NCI-H1092 (cell line): ENCODE data around the gene MAP4K3.

ENCODE experiments used
- DNase-seq: peaks from one replicate; lab custom pipeline; 2025; lab: John Stamatoyannopoulos, UW

Gene MAP4K3

GRCh38 chr2:39436592-39437521 is at the start of gene MAP4K3:
TSS of gene MAP4K3 (minus strand) at chr2:39437285. CDS start at chr2:39436987, 298 bp downstream.
- peak; percentile 87 for DNase-seq

GRCh38 chr2:39486071-39486470 is 49.0 kb upstream of the MAP4K3 start:
- no peak for DNase-seq

DNA sequence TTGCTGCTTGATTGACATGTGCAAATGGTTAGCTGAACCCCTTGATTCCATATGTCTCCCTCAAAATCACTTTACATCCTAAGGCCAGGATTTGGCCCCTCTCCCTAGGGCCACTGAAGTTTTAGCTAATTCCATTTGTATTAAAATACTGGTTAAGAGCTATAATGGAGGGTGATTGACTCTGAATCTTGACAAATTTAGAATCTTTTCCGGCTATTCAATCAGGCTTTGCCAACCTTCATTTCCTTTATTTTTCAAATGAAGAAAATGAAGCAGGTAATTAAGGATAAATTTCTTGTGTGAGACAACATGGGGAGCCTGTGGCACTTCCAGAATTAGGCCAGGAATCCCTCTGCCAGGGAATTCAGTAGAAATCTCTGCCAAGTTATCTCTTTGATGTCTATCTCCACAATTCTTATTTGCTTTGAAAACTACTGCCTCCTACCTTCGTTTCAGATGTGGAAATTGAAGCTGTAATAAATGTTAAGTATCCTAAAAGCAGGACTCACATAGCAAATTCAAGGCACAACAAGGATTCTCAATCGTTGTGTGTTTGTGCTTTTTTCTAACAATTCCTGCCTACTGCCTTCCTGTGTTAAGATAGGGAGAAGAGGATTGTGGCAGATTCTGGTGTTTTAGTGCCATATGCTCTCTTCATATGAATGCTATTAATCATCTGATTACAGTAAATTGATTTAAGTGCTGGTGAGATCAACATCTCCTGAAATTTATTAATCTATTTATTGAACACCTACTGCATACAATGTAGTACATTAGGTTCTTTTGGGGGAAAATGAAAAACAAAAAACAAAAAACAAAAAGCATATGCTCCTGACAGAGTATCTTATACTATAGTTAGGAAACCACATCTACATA is 47.8 kb upstream of the MAP4K3 start:
- DNase-seq = no peak

- DNase-seq = no peak
Observed at GRCh38 chr2:39484206-39484605, 47.1 kb upstream of the MAP4K3 start.

DNA sequence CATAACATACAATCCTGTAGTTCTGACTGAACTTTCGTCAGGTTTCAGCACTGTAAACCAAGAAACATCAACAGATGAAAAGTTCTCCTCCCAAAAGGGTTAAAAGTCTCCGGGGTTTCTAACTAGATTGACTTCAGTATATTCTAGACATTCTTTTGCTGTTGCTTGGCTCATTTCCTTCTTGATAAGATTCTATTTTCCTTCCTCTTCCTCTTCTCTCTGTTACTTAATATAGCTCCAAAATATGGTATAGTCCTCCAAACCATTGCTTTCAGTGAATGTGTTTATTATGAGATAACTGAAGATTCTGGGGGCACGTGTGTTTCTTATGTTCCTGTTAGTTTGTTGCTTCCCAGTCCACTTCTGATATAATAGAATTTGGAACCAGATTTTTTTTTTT is 46.4 kb upstream of the MAP4K3 start:
- no peak for DNase-seq

DNA sequence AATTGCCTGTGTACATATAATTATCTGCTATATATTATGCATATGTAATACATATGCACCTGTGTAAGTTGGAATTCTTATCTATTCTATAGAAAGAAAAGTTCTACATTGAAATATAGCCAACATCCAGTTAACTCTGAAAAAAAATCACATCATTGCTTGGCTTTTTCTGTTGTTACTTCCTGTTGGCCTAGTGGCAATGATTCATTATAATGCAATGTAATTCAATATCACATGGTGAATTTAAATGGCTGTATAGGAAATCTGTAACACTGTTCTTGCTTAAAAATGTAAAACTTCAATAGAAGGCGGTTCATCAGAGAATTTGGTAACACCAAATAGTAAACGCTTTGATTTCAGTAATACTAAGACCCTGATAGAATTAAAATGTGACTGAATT is 44.5 kb upstream of the MAP4K3 start:
- DNase-seq = no peak

DNA sequence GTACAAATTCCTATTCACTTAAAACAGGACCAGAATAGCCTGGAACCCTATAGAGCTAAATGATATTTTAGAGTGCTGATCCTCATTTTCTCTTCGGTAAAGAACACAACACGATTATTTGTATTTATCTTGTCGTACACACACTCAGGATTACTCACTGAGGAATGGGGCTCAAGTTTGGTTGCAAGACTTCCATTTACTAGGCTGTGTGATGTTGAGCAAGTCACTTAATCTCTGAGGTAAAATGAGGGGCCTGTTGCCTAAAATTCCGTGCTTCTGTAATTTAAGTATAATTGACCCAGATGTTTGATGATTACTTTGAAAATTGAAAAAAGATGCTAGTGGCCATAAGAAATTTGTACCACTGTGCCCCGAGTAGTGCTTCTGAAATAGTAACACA is 42.6 kb upstream of the MAP4K3 start:
- DNase-seq = no peak

DNA sequence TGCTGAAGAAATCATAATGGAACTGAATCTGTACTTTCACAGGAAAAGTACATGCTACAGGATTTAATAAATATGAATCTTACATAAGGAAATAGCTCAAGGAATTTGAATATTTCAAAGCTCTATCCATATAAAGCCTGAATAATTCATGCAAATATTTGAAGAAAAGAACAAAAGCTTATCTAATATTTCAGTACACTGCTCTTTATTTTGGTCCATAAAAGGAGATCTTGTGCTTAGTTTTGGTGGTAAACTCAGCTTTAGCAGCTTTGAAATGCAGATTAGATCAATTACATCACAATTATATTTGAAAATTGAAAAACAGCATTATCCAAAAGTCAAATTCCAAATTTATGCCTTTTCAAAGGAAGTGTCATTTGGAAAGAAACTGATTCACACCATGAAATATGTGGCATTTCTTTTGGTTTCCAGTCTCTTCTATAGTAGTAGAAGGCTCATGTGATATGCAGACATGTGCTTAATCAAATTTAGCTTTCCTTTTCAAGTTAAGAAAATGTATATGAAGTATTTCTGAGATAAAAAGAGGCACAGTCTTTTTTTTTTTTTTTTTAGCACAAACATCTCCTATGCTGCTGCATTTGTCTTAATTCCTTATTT is 42.1 kb upstream of the MAP4K3 start:
- DNase-seq = no peak

- no peak for DNase-seq
Observed at GRCh38 chr2:39476524-39476923, 39.4 kb upstream of the MAP4K3 start.

DNA sequence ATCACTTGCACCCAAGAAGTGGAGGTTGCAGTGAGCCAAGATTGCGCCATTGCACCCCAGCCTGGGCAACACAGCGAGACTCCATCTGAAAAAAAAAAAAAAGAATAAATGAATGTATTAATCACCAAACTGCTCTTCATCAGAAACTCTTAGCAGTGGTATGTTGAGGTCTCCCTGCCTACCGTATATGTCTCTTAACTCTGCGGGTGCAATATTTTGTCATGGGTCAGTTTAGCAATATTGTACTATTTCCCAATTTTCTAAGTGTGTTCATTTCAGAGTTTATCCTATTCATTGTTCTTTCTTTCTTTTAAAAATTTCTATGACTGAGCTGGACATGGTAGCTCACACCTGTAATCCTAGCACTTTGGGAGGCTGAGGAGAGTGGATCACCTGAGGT is 37.9 kb upstream of the MAP4K3 start:
- DNase-seq = no peak

DNA sequence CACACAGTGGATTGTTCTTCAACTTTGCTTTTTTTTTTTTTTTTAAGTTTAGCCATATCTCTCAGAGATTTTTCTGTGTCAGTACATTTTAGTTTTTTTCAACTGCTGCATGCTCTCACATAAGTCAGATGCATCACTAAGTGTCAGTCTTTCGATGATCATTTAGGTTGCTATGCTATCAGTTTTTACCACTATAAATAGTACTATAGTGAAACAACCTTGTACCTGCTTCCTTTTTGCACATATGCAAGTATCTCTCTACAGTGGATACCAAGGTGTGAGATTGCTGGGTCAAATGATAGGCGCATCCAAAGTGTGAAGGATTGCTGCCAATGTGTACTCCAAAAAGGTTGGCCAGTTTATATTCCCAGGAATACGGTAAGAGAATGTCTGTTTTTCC is 33.5 kb upstream of the MAP4K3 start:
- DNase-seq = no peak

DNA sequence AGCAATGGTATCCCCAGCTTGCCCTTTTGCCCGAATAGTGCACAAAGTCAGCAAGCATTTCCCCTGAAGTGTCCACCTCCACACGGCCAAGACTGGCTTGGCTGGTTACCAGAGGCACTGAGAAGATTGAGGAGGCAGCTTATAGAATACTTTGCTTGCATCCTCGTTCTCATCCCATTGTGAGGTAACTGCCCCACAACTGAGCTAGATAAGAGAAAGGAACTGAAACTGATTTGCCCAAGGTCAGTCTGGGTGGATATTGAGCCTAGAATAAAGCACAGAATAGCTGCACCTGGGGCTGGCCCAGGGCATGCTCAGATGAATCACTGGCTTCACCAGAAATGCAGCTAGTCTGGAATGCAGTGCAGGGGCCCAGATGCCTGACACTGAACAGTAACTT is 32.7 kb upstream of the MAP4K3 start:
- no peak for DNase-seq

- DNase-seq = no peak
Observed at GRCh38 chr2:39468579-39469451, 31.7 kb upstream of the MAP4K3 start.

DNA sequence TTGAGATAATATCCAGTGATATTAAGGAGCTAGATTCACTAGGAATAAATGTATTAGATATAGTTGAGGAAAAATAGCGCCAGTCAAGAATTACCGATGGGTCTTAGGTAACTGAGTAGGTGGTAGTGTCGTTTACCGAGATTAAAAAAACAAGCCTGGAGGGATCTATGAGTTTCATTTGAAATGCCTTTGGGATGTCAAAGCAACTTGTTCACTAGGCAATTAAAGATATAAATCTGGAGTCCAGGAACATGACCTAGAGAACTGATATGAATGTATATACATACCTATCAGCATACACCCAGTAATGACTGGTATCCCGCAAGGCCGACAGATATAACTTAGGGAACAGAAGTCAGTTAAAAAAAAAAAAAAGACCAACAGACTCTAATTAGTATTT is 29.2 kb upstream of the MAP4K3 start:
- DNase-seq = no peak

DNA sequence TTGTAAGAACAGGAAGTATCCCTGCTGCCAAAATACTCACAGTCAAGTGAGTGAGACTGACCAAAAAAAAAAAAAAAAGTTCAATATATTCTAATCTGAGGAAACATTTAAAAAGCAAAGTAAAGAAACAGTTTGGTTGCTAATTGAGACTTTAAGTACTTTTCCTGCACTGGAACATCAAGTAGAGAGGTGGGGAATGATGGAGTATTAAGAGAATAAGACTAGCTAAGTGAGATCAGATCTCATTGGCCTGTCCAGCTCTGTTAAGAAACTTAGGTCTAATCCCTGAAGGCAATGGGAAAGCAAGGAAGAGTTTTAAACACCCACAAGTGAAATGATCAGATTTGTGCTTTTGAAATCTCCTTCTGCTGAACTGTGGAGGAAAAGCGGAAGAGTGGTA is 27.8 kb upstream of the MAP4K3 start:
- DNase-seq = no peak

DNA sequence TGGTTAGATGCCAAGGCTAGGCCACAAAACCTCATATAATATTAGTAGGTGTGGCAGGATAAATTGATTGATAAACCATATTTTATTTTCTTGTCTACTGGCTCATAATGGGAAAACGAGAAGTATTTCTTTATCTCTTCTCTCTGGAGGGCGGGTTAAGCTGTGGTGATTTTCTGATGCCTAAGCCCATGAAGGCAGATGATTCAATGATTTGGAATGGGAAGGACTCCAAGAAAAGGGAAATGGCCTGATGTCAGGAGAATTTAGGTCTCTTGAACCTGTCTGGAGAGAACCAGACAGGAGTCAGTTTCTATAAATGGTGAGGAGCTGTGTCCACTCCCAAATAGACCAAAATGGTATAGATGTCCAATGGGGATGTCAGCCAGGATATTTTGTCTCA is 18.7 kb upstream of the MAP4K3 start:
- DNase-seq = no peak

DNA sequence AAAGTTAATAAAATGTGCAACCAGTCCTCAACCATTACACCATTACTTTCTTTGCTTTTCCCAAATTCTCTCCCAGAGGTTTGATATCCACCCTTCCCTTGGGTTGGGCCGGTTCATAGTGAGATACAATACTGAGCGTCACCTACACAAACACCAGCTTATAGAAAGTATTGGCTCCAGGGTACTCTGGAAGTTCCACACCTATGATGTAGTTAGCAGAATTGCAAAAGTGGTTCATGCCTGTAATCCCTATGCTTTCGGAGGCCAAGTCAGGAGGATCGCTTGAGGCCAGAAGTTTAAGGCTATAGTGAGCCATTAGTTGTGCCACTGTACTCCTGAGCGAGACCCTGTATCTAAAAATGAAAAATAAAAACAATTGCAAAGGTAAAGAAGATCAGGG is 15.3 kb upstream of the MAP4K3 start:
- no peak for DNase-seq

- DNase-seq = no peak
Observed at GRCh38 chr2:39451954-39452353, 14.9 kb upstream of the MAP4K3 start.

DNA sequence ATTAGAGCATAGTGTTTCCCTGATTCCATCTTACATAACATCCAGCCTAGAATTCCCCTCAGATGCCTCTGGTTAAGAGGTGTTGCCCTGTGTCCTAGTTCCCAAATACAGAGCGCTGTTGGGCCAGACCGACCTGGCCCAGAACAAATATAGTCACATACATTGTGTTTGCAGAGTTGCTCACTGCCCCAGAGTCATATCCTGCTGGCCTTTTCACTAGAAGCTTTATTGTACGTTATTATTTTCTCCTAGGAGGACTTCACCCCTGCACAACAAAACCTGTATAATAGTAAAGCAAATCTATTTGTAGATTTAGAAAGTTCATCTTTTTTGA is 11.1 kb upstream of the MAP4K3 start:
- DNase-seq = no peak

GRCh38 chr2:39447266-39448168 is 10.4 kb upstream of the MAP4K3 start:
- DNase-seq = no peak

DNA sequence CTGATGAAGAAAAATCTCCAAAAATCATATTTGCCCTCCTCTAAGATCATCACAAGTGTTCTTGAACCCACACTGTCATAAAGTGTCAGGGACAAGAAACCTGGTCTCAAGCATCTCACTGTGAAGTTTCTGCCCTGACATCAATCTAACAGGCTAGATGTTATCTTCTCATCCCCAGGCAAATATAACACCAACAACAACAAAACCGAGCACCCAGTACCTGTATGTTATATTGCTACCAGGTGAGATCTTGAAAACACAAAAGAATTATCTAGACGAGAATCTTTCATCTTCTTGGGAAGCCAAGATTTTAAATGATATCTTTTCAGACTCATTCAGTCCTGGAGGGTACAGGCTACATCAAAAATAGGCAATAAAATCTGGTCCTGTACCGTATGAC is 8.8 kb upstream of the MAP4K3 start:
- DNase-seq = no peak
